Stimulated activated CD4-positive, alpha-beta T cell treated with anti-CD3 and anti-CD28 coated beads, Interleukin-1b, Interleukin-23, amount 100 ng/mL, for 48 hours (primary cell): ENCODE measurements around the gene CUL1.

Experiments
- DNase-seq: peaks from one replicate; pipeline ENCODE4 v3.0.0-alpha.2; 2020

CUL1 gene

DNA sequence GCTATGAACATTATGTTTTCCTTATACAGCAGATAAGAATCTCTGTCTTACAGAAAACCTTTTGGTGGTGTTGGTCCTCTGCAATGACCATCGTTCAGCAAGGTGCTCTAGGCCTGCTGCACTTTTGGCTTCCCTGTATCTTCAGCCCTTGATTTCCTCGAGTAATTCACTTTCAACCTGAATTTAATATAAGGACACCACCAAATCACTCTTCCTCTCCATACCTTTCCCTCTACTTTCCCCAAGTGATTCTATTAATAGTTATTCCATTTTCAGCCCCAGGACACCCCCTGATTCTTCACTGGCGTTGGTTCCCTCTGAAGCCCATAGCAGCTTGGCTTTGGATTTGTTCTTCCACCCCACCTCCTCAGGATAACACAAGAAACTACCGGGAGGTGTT, 113.2 kb downstream of the CUL1 start:
- no peak for DNase-seq

DNA sequence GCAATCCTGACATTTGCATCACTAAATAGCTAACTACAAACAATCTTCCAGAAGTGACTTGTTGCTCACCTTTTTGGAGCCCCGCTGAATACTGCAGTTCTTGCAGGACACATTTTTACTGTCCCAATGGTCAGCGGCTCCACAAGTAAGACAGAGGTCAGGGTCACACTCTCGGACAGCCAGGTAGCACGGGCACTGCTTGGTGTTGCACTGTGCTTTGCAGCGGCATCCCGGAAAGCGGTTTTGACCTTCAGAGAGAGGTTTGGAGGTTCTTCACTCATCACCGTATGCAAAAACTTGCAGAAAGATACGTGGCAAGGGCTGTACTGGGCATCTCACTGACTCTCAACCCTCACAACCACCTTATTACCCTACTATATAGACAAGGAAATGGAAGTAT, 115.2 kb downstream of the CUL1 start:
- DNase-seq = no peak

DNA sequence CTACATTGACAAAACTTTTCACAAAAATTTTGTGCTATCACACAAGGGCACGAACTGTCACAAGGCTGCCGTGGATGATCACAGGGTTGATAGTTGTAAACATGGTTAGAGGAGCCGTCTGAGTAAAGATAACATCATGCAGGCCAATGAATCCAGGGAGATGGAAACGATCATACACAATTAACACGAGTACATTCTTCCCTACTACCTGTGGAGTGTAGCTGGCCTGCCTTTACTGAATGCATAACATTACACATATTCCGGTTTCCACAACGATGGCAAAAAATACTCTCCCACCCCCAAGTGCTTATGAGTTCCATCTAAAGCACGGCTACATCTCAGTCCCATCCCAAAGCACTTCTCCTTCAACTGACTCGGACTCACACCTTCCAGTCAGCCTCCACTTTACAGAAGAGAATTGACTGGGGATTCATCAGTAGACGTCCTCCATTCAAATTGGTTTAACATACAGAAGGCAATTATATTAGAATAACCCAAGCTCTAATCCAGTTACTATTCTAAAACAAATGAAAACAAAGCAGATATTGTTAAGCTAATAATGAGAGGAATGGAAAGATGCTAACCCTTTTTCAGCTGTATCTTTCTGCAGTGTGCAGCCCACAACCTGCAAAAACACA, 116.3 kb downstream of the CUL1 start:
- no peak for DNase-seq

DNA sequence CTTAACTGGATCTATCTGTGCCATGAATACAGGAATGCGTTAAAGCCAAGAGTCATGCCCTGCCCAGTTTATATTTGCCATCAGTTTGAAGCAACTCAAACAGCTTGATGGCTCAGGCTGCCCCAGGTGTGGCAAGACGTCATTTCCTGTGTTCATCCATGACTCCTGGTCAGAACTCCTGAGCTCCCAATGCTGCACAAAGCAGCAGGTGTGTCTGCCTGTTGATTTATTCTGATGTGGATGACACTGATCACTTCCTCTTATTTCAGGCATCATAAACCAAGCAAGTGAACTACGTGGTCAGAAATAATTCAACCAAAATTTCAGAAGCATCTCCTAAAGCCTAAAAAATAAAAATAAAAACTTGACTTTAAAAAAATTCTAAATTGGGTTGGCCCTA, 116.9 kb downstream of the CUL1 start:
- no peak for DNase-seq

DNA sequence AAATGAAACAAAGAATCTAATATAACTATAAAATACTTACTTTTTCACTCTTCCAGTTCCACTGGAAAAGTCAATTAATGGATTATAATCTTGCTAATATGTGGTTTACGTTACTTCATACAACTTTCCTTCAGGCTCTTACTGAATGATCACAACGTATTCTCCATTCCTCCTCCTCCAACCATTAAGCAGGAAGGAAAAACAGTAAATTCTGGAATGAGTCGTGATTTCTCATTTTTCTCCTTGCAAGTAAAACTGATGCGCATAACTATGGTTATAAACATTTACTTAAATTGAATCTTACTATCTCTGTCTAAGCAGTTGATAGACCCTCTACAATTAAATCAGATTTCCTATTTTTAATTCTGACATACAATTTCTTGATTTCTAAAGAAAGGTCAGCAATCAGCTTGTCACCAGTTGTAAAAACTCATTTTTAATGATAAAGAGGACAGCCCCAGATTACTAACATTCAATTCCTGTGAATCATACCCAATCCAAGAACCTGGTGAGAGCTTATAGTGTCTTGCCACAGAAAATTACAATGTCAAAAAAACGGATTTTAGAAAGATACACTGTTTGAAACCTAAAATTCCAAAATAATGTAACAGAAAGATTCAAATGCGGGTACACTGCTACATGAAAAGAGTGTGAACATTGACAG, 121.1 kb downstream of the CUL1 start:
- no peak for DNase-seq

DNA sequence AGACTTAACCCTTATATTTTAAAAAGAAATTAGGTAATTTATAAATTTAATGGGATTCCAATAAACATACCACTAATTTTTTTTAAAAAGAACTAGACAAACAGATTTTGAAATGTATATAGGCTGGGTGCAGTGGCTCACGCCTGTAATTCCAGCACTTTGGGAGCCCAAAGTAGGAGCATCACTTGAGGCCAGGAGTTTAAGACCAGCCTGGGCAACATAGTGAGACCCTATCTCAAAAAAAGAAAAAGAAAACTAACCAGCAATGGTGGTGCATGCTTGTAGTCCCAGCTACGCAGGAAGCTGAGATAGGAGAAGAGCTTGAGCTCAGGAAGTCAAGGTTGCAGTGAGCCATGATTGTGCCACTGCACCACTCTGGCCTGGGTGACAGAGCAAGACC, 122.7 kb downstream of the CUL1 start:
- no peak for DNase-seq

DNA sequence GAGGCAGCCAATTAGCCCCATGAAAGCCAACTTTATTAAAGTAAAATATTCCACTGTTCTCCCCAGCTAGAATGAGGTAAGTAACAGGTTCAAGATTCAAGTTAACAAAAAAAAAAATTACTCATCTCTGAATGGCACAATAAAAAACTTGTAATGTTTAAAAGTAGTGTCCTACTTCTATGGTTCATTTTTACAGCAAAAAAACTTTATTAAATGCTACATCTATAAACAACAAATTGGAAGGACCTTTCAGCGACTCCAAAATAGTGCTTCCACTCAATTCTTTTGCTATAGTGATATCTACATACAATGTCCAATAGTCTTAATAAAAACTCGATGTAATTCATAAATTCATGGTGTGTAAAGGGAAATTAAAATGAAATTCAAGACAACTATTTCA, 126.2 kb downstream of the CUL1 start:
- no peak for DNase-seq

DNA sequence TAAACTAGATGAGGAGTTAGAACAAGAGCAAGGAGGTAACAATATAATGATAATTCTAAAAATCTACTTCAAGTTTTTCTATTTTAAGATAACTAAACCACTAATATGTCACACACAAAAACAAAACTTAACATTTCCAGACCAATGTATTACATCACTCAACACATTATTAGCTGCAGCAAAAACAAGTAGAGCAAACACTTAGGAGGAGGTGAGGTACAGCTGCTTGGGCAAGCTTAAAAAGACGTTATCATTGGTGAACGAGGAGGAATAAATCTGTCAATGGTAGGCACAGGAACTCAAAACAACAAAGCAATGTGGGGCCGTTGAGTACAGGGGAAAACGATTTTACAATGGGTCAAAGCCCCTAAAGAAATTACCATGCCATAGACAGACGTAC, 126.6 kb downstream of the CUL1 start:
- DNase-seq = no peak

DNA sequence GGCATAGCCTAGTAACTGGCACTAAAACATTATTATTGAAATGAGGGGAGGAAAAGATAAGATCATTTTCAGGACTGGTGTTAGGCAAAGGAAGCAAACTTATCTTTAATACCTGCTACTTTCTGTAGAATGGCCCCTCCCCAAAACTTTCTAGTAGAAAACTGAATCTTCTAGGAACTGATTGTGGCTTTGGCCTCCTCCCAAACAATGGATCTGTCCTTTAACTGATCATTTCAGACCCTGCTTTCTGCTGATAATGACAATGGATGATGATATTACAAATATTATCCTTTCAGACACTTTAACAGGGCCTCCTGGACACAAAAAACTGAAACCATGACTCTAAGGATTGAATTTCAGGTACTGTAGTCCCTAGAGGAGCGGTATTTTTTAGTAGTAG, 130.3 kb downstream of the CUL1 start:
- DNase-seq = no peak

DNA sequence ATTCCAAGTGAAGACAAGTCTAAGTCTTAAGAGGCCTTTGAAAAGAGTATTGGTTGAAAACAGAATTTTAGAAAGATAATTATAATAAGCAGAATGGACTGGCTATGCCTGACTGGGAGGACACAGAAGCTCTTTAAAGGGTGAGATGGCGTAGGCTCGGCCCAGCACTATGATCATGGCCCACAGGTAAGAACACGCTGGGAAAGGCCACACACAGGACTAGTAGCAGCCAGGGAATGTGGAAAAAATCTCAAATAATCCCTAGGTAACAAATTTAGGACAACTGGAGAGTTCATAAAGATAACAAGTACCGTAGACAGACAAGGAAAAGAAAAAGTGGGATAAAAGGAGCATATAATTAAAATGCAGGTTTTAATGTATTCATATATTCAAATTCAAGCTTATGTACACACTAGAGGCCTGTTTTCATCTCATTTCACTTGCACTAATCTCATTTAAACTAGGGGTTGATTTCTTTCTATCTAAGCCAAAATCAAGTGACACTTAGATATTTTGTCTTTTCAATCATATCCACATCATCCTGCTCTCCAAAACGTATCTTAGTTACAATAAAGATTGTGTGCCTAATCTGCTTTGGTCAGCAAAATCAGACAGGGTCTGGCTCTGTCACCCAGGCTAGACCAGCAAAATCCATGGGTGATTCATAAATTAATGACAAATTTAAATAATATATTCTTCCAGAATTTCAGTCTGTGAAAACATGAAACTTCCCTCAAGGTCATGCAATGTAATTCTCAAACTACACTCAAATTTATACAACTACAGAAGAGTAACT, 132.4 kb downstream of the CUL1 start:
- DNase-seq = no peak

DNA sequence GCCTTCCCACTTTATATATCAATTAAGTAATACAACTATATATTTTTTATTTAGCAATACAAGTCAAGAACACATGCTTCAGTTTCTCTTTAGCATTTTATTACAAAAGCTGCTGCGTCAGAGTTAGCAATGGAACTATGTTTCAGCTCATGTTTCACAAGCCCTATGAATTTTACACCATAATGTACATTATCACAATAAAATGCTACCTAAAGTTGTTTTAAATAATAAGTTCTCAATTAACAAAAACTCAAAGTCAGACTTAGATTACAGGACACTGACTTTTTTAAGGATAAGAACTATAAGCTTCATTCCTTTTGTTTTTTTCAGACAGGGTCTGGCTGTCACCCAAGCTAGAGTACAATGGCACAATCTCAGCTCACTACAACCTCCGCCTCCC, 133.1 kb downstream of the CUL1 start:
- DNase-seq = no peak

DNA sequence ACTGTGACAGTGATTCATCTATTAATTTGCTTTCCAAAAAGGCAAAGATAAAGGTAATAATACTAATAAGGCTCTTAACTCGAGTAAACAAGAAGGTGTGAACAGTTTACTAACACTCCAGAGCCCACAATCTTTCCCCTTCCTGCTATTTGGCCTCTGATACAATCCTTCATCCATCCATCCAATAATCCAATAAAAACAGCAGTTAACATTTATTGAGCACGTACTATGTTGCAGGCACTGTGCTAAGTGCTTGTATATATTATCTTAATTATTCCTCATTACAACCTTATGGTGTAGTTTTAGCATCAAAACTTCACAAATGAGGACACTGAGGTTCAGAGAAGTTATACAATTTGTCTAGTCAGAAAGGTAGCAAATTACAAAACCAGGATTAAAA, 135.9 kb downstream of the CUL1 start:
- DNase-seq = no peak

DNA sequence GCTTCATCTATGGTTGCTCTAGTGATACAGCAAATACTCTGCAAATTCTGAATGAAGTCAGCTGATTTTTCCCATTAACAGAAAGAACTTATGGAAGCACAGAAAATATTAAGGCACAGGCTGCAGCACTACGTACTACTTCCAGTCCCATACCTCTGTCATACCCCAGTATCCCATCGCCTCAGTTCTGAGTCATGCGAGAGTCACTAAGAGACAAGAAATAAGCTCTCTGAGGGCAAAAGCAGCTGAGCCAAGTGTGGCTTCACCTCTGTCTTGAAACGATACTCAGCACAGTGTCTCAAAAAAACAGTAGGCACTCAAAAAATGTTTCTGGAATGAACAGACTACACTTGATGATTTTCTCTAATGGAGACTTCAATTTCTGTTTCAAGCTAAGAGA, 137.2 kb downstream of the CUL1 start:
- no peak for DNase-seq

DNA sequence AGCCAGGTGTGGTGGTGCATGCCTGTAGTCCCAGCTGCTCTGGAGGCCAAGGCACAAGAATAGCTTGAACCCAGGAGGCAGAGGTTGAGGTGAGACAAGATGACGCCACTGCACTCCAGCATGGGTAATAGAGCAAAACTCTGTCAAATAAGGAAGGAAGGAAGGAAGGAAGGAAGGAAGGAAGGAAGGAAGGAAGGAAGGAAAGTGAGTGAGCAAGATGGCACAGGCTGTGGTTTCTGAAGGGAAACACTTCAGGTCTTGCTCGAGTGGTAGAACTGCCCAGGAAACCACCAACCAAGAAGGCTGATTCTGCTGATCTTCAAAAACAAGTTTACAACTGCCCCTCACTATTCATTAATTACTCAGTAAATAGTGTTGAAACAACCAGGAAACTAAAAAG, 140.2 kb downstream of the CUL1 start:
- DNase-seq = no peak

DNA sequence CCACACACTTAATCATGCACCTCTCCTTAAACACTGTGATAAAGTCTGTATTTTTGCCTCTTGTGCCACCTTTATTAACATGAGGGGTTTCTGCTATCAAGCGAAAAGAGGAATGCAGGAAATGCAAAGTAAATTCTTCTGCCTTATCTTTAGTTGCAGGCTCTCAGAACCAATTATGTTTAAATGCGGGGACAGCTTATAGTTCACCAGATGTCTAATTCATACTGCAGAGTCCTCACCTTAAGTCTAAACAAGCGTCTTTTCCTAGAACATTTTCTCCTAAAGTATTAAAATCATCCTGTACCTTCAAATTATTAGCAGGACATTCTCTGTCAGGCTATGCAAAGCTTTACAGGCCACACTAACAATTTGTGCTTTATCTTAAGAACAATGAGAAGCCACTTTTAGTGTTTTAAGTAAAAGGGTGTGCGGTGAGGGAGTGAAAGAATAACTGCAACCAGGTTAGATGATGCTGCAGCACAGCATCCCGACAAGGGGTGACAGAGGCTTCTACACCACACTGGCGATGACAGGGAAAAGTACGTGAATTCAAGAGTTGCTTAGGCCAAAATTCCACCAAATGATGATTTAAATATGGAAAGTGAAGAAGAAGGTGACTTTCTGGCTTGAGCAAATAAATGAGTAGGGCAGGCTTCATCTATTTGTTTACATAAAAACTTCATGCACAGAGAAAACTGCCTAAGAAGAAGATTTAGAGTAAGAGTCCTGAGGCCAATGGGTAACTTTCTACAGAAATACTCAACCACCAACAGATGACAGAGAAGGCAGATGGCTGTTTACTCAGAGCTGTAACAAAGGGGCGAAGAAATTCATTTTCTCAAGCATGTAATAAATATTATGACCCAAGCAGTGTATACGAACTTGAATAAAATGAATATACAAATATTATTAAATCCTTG, 149.4 kb downstream of the CUL1 start:
- DNase-seq = no peak

DNA sequence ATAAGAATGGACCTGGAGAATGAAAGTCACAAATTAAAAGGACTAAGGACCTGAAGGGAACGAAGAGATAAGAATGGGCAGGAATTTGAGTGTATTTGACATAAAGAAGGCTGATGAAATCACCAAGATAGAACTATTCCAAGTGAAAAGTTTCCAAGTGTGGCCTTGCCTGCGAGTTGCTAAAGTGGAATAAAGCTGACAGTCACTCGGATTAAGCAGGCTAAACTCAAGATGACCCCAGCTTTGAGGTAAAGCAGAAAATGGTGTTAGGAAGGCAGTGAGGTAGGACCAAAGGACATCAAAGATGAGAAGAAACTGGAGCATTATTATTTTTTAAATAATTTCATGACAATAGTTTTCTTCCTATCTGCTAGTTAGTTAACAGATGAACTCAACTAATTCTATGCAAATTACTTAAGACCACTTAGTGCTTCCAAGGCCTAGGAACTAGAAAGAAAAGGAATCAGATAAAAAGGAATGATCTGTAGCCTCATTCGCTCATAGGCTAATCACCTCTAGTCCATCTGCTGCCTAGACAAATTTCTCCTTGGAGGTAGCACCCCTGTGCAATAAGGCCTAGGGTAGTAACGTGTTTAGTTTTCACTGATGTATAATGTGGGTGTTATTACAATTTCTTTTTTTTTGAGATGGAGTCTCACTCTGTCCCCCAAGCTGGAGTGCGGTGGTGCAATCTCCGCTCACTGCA, 150.8 kb downstream of the CUL1 start:
- DNase-seq = no peak

DNA sequence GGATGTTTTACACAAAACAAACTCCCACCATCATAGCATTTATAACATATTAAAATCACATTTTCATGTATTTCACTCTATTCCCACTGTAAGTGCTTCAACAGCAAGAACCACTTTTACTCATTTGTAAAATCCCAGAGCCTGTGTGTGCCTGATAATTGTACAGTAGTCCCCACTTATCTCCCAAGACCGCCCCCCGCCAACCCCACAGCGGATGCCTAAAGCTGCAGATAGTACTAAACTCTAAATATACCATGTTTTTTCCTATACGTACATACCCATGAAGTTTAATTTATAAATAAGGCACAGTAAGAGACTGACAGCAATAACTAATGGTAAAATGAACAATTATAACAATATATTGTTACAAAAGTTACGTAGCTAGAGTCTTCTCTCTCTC, 151.9 kb downstream of the CUL1 start:
- no peak for DNase-seq
